GM10248 (cell line): ENCODE data around the gene MMAB.
A peak's percentile ranks its signal among the peaks of the same experiment; 100 is the strongest.

ENCODE experiments used
- CTCF ChIA-PET: fragments of 300-600 bp; sonication (Branson Sonifier 250); formaldehyde crosslinking; extraction: SDS; loops from one replicate; lab custom pipeline; 2021; ENCODE audit warnings: antibody characterized with exemption; lab: Yijun Ruan, JAX
- POLR2A ChIA-PET: fragments of 350-650 bp; sonication (Branson Sonifier 250); formaldehyde crosslinking; extraction: SDS; loops from one replicate; lab custom pipeline; 2020; ENCODE audit warnings: antibody characterized with exemption; lab: Yijun Ruan, JAX
- DNase-seq: peaks from one replicate; pipeline ENCODE4 v3.0.0; 2012; ENCODE audit errors: extremely low spot score
- CTCF ChIP-seq: IDR thresholded peaks from 2 replicates; pipeline ENCODE4 v1.5.1; 2012; ENCODE audit warnings: mild to moderate bottlenecking, low read depth; ENCODE audit errors: extremely low read depth, missing control alignments, control extremely low read depth

The MMAB gene

GRCh38 chr12:109598428-109598854 lies 25.1 kb upstream of the MMAB start:
- no peak for TF ChIP-seq CTCF
- no peak for DNase-seq
- CTCF ChIA-PET: interaction anchor here (0.9 to 4.8 kb wide), 22 partner anchors 8 to 255 kb away, joined by 3 to 56 read pairs (median 6); partner anchors contain the start of genes MMAB and MVK
- POLR2A ChIA-PET: no interaction called here

GRCh38 chr12:109597795-109598427 lies 24.6 kb upstream of the MMAB start:
- peak; percentile 88 for DNase-seq
- peak; percentile 95 for TF ChIP-seq CTCF
- ChIA-PET CTCF (interaction anchor here (0.9 to 4.8 kb wide), 36 partner anchors 8 to 256 kb away, joined by 3 to 56 read pairs (median 3); partner anchors contain the start of genes KCTD10, MMAB and MVK), POLR2A (no interaction called here)

- DNase-seq: no peak
- CTCF ChIA-PET: interaction anchor here (0.7 to 4.8 kb wide), 39 partner anchors 9 to 370 kb away, joined by 3 to 56 read pairs (median 3); partner anchors contain the start of genes KCTD10, MMAB and MVK
- TF ChIP-seq CTCF: no peak
- POLR2A ChIA-PET: no interaction called here
These were observed 24.1 kb upstream of the MMAB start for GRCh38 chr12:109597414-109597794.

GRCh38 chr12:109596418-109597244 lies 23.3 kb upstream of the MMAB start:
- no peak for TF ChIP-seq CTCF
- ChIA-PET POLR2A (no interaction called here), CTCF (interaction anchor here (0.7 to 4.8 kb wide), 34 partner anchors 8 to 371 kb away, joined by 3 to 56 read pairs (median 3); partner anchors contain the start of genes KCTD10, MMAB and MVK)

GRCh38 chr12:109595321-109595902 lies 22.1 kb upstream of the MMAB start:
- DNase-seq: no peak
- ChIA-PET POLR2A (no interaction called here), CTCF (interaction anchor here (1.2 to 4.8 kb wide), 4 partner anchors 11 to 192 kb away, joined by 3 to 56 read pairs (median 8); partner anchors contain the start of genes MMAB and MVK)
- no peak for TF ChIP-seq CTCF

More at GRCh38 chr12:109596418-109597244, 23.3 kb upstream of the MMAB start:
- DNase-seq: peak; percentile 46
